PC-9 (cell line): Measurements from ENCODE around the gene RUFY4.

ENCODE experiments used
- CTCF ChIP-seq: fragments of 200-600 bp; sonication (generic); conservative IDR thresholded peaks from 2 replicates; pipeline ENCODE4 v1.6.1; 2017; ENCODE audit warnings: mixed run types, antibody characterized with exemption, mild to moderate bottlenecking, moderate library complexity
- EZH2 ChIP-seq: fragments of 200-600 bp; sonication (generic); IDR thresholded peaks from 2 replicates; pipeline ENCODE4 v1.8.0; 2017; ENCODE audit warnings: antibody characterized with exemption, low read depth

GRCh38 chr2:218097975-218098374 is 28.9 kb downstream of the RUFY4 start:
- TF ChIP-seq CTCF = no peak
- no peak for TF ChIP-seq EZH2
